ENCODE data around the gene ADGRF1. TPM values are rescaled to one million over a fixed set of nuclear protein-coding genes. Genes with fewer than 3 reads are reported as not detected.
"Not testable (repeated sequence)": the region's sequence is repeated elsewhere in the genome, so short reads cannot be mapped to it uniquely, and the experiment has no call there.

ADGRF1 gene
- total RNA-seq, 1 donor from 2014 or later: 24.4 TPM

- H3K4me3 ChIP-seq (ENCODE audit: low read depth, low read length): no peak overlapping the region
- no peak for DNase-seq (ENCODE audit: low read depth)
- TF ChIP-seq CTCF (conservative IDR thresholded peaks at IDR 0.05; ENCODE audit: low read depth, low read length): no peak
These were observed 19.5 kb upstream of the ADGRF1 start for GRCh38 chr6:47061309-47062300.

GRCh38 chr6:47059216-47059885, 17.2 kb upstream of the ADGRF1 start:
- no peak overlapping the region for H3K4me3 ChIP-seq (ENCODE audit: low read depth, low read length)
- TF ChIP-seq CTCF (conservative IDR thresholded peaks at IDR 0.05; ENCODE audit: low read depth, low read length): no peak
- DNase-seq (ENCODE audit: low read depth): no peak

GRCh38 chr6:47057830-47058540, 15.9 kb upstream of the ADGRF1 start:
- no peak for TF ChIP-seq CTCF (conservative IDR thresholded peaks at IDR 0.05; ENCODE audit: low read depth, low read length)
- H3K4me3 ChIP-seq (ENCODE audit: low read depth, low read length): no peak overlapping the region
- no peak for DNase-seq (ENCODE audit: low read depth)

- DNase-seq (ENCODE audit: low read depth): no peak
- TF ChIP-seq CTCF (conservative IDR thresholded peaks at IDR 0.05; ENCODE audit: low read depth, low read length): no peak
- H3K4me3 ChIP-seq (ENCODE audit: low read depth, low read length): no peak overlapping the region
These were observed 14.7 kb upstream of the ADGRF1 start for GRCh38 chr6:47056832-47057231.

- DNase-seq (ENCODE audit: low read depth); H3K4me3 ChIP-seq (ENCODE audit: low read depth, low read length): not testable (repeated sequence)
These were observed 12.2 kb upstream of the ADGRF1 start for GRCh38 chr6:47054302-47054701.

GRCh38 chr6:47048638-47049037, 6.5 kb upstream of the ADGRF1 start:
- no peak overlapping the region for H3K4me3 ChIP-seq (ENCODE audit: low read depth, low read length)
- DNase-seq (ENCODE audit: low read depth): no peak
- no peak for TF ChIP-seq CTCF (conservative IDR thresholded peaks at IDR 0.05; ENCODE audit: low read depth, low read length)

Data from epithelial cell of proximal tubule (primary cell).